ENCODE measurements around the gene ATF5.

GRCh38 chr19:49911381-49912145 lies 17.4 kb upstream of the ATF5 start:
- TF ChIP-seq, protein P1, sequence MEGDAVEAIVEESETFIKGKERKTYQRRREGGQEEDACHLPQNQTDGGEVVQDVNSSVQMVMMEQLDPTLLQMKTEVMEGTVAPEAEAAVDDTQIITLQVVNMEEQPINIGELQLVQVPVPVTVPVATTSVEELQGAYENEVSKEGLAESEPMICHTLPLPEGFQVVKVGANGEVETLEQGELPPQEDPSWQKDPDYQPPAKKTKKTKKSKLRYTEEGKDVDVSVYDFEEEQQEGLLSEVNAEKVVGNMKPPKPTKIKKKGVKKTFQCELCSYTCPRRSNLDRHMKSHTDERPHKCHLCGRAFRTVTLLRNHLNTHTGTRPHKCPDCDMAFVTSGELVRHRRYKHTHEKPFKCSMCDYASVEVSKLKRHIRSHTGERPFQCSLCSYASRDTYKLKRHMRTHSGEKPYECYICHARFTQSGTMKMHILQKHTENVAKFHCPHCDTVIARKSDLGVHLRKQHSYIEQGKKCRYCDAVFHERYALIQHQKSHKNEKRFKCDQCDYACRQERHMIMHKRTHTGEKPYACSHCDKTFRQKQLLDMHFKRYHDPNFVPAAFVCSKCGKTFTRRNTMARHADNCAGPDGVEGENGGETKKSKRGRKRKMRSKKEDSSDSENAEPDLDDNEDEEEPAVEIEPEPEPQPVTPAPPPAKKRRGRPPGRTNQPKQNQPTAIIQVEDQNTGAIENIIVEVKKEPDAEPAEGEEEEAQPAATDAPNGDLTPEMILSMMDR (IDR thresholded peaks at IDR 0.05) = no peak
- no peak for TF ChIP-seq POLR2A (IDR thresholded peaks at IDR 0.05)

Data from right lobe of liver (tissue), 4 donors.